WTC11 (cell line): ENCODE data around the gene FNDC3A. TPM values are rescaled to one million over a fixed set of nuclear protein-coding genes. Genes with fewer than 3 reads are reported as not detected.

Source experiments
- ATAC-seq: fragments of 200-7000 bp; cut with Tn5 transposase; 2 replicates; pipeline ENCODE4 v1.10.0; 2021; ENCODE audit warnings: mild to moderate bottlenecking, moderate library complexity
- CTCF ChIA-PET: fragments of 300-600 bp; sonication (Branson Sonifier 250); formaldehyde crosslinking; loops from one replicate; lab custom pipeline; 2021; ENCODE audit warnings: antibody characterized with exemption; lab: Charles Lee
- POLR2A ChIA-PET: fragments of 350-600 bp; sonication (Branson Sonifier 250); formaldehyde crosslinking; loops from one replicate; lab custom pipeline; 2021; ENCODE audit warnings: antibody characterized with exemption; lab: Charles Lee
- DNase-seq: peaks from one replicate; pipeline ENCODE4 v3.0.0; 2021; ENCODE audit warnings: low spot score
- H3K27ac Mint-ChIP-seq: 2 replicates; pipeline ENCODE4 v1.8.0; 2021; ENCODE audit warnings: mixed read lengths
- H3K27me3 Mint-ChIP-seq: 2 replicates; pipeline ENCODE4 v1.8.0; 2021; ENCODE audit warnings: low read depth, mild to moderate bottlenecking, moderate library complexity, mixed read lengths
- H3K36me3 Mint-ChIP-seq: 2 replicates; pipeline ENCODE4 v1.8.0; 2021; ENCODE audit warnings: mixed read lengths
- H3K4me1 Mint-ChIP-seq: 2 replicates; pipeline ENCODE4 v1.8.0; 2022; ENCODE audit warnings: mixed read lengths
- H3K4me3 Mint-ChIP-seq: 2 replicates; pipeline ENCODE4 v1.8.0; 2021; ENCODE audit warnings: mild to moderate bottlenecking, moderate library complexity, mixed read lengths
- H3K9me3 Mint-ChIP-seq: 2 replicates; pipeline ENCODE4 v1.8.0; 2021; ENCODE audit warnings: mixed read lengths
- AFF4 ChIP-seq: sonication (generic); formaldehyde crosslinking; IDR thresholded peaks from 2 replicates; pipeline ENCODE4 v1.8.1; 2023; ENCODE audit warnings: mild to moderate bottlenecking, missing genetic modification reagents, borderline replicate concordance
- ARID4B ChIP-seq: sonication (generic); formaldehyde crosslinking; IDR thresholded peaks from 2 replicates; pipeline ENCODE4 v1.8.0; 2023; ENCODE audit warnings: missing genetic modification reagents, mild to moderate bottlenecking, borderline replicate concordance
- E2F5 ChIP-seq: sonication (generic); formaldehyde crosslinking; IDR thresholded peaks from 2 replicates; pipeline ENCODE4 v1.8.1; 2022; ENCODE audit warnings: mild to moderate bottlenecking, moderate library complexity, missing genetic modification reagents
- NFATC4 ChIP-seq: fragments of 250-450 bp; sonication (Bioruptor Pico); IDR thresholded peaks from 2 replicates; pipeline ENCODE4 v1.9.0; 2021; ENCODE audit warnings: mild to moderate bottlenecking
- ZNF121 ChIP-seq: sonication (generic); formaldehyde crosslinking; IDR thresholded peaks from 2 replicates; pipeline ENCODE4 v1.8.0; 2023; ENCODE audit warnings: missing genetic modification reagents
- ZNF138 ChIP-seq: sonication (generic); formaldehyde crosslinking; conservative IDR thresholded peaks from 2 replicates; pipeline ENCODE4 v1.8.1; 2022; ENCODE audit warnings: mild to moderate bottlenecking, moderate library complexity, missing genetic modification reagents
- ZNF263 ChIP-seq: sonication (generic); formaldehyde crosslinking; IDR thresholded peaks from 2 replicates; pipeline ENCODE4 v1.8.1; 2022; ENCODE audit warnings: low read depth, mild to moderate bottlenecking, moderate library complexity, missing genetic modification reagents
- ZNF532 ChIP-seq: fragments of 250-450 bp; sonication (Bioruptor Pico); IDR thresholded peaks from 2 replicates; pipeline ENCODE4 v1.9.0; 2021; ENCODE audit warnings: mild to moderate bottlenecking, borderline replicate concordance
- total RNA-seq: library from RNA; stranded (reverse); gene quantifications from 3 replicates; pipeline ENCODE4 v1.2.3, GENCODE V29; 2021

The FNDC3A gene
- total RNA-seq, 1 experiment from 2014 or later = 24.8 TPM

- ChIA-PET CTCF (interaction anchor here (0.7 kb wide), 1 partner anchor 162 kb away, joined by 3 read pairs; no protein-coding TSS in a partner anchor), POLR2A (no interaction called here)
- H3K27me3 Mint-ChIP-seq = no peaks in the 10 kb centered on the region
- peak overlapping the region; percentile 63 for H3K27ac Mint-ChIP-seq
- H3K36me3 Mint-ChIP-seq = no peaks in the 10 kb centered on the region
- ATAC-seq (no peak), DNase-seq (no peak)
- peaks cover 52% of the 10 kb centered on the region for H3K4me1 Mint-ChIP-seq
- H3K9me3 Mint-ChIP-seq = no peaks in the 10 kb centered on the region
- TF ChIP-seq ZNF138 (CRISPR knock-in tag) (no peak), NFATC4 (CRISPR knock-in tag) (no peak), ZNF263 (no peak)
- H3K4me3 Mint-ChIP-seq = peak overlapping the region; percentile 52
These were observed 3.4 kb downstream of the FNDC3A start for GRCh38 chr13:48978942-48979601.

- no peaks in the 10 kb centered on the region for H3K27me3 Mint-ChIP-seq
- H3K4me1 Mint-ChIP-seq = peaks cover 45% of the 10 kb centered on the region
- peak overlapping the region; percentile 83 for H3K27ac Mint-ChIP-seq
- ChIA-PET CTCF (no interaction called here), POLR2A (no interaction called here)
- DNase-seq = no peak
- H3K9me3 Mint-ChIP-seq = no peaks in the 10 kb centered on the region
- no peak for TF ChIP-seq AFF4 (CRISPR knock-in tag)
- no peak for TF ChIP-seq E2F5 (CRISPR knock-in tag)
- no peak for TF ChIP-seq ARID4B (CRISPR knock-in tag)
- TF ChIP-seq, all 79 proteins: peak for 0
- Mint-ChIP-seq H3K4me3 (no peak overlapping the region), H3K36me3 (no peaks in the 10 kb centered on the region)
- ATAC-seq = no peak
These were observed 4.2 kb downstream of the FNDC3A start for GRCh38 chr13:48979892-48980291.

GRCh38 chr13:48983331-48983730 lies 7.6 kb downstream of the FNDC3A start:
- Mint-ChIP-seq H3K36me3 (no peaks in the 10 kb centered on the region), H3K4me3 (no peak overlapping the region), H3K27ac (no peak overlapping the region)

More at GRCh38 chr13:48983331-48983730, 7.6 kb downstream of the FNDC3A start:
- ChIA-PET CTCF (no interaction called here), POLR2A (no interaction called here)
- Mint-ChIP-seq H3K27me3 (no peaks in the 10 kb centered on the region), H3K4me1 (peaks cover 38% of the 10 kb centered on the region), H3K9me3 (no peaks in the 10 kb centered on the region)
- TF ChIP-seq ZNF532 (no peak), ZNF121 (CRISPR knock-in tag) (no peak)
- DNase-seq (no peak), ATAC-seq (no peak)
